Measurements from ENCODE around the gene GRPEL2.

The GRPEL2 gene

GRCh38 chr5:149358294-149358651 is 13.0 kb downstream of the GRPEL2 start:
- DNase-seq = peak; percentile 47 to 68

DNA sequence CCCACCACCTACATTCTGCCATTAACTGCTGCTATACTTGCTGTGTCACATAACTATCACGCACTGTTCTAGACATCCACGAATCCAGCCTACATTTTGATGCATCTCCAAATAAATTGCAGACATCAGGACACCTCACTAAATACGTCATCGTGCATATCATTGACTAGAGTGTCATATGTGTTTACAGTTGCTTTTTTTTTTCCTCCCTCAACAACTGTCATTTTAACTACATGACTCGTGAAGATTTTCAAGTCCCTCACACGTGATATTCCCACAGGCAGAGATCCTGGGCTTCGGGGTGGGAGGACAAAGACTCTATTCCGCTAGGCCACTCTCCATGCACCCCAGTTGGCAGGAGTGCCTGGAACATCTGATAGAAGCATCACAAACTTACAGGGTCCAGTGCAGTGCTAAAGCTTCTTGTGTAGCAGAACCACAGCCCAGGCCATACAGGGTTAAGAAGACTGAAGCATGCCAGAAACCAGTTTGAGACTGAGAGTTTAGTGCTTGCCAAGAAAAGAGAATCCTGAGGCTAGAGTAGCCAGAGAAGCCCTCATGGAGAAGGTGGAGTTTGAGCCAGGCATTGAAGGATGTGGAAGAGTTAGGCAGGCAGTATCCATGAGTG is 13.7 kb downstream of the GRPEL2 start:
- no peak for DNase-seq

GRCh38 chr5:149360272-149360671 is 15.0 kb downstream of the GRPEL2 start:
- DNase-seq = peak; percentile 37 to 51

DNA sequence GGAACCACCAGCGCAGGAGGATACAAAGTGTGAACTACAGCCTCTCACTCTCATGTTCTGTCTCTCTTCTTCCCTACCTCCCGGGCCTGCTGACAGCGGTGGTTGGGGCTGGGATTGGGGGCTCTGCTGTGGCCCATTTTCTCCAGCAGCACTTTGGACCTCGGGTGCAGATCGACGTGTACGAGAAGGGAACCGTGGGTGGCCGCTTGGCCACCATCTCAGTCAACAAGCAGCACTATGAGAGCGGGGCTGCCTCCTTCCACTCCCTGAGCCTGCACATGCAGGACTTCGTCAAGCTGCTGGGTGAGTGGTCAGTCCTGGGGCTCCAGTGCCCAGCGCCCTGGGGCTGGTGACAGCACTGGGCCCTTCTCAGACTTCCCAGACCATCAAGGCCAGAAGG is 17.2 kb downstream of the GRPEL2 start:
- no peak for DNase-seq

- DNase-seq = peak; percentile 65
Measured at GRCh38 chr5:149363358-149363757, 18.1 kb downstream of the GRPEL2 start.

DNA sequence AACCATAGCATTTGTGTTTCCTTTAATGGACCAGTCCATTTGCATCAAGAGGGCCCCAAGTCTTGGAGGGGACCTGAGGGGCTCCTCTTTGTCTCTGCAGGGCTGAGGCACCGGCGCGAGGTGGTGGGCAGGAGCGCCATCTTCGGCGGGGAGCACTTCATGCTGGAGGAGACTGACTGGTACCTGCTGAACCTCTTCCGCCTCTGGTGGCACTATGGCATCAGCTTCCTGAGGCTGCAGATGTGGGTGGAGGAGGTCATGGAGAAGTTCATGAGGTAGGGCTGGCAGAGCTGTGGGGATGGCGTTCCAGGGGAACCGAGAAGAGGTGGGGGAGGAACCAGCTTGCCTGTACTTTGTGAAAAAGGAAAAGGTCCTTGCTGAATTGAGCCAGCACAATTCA is 18.6 kb downstream of the GRPEL2 start:
- DNase-seq = peak; percentile 26 to 27

DNA sequence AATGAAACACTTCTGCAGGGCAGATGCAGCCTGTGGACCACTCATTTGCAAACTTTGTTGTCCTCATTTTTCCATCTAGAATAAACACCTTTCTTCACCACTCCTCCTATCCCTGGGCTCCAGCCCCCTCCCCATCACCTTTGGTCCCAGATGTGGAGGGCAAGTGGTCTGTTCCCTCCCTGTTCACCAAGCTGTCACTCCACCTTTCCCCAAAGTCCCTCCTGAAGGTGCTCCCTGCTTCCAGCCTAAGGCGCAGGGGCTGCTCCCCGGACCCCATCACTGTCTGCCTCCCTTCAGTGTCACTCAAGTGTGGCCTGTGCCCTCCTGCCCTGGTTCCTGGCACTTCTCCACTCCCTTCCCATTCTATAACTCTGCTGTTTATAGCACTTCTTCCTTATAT is 19.4 kb downstream of the GRPEL2 start:
- no peak for DNase-seq

GRCh38 chr5:149365418-149365817 is 20.1 kb downstream of the GRPEL2 start:
- no peak for DNase-seq

DNA sequence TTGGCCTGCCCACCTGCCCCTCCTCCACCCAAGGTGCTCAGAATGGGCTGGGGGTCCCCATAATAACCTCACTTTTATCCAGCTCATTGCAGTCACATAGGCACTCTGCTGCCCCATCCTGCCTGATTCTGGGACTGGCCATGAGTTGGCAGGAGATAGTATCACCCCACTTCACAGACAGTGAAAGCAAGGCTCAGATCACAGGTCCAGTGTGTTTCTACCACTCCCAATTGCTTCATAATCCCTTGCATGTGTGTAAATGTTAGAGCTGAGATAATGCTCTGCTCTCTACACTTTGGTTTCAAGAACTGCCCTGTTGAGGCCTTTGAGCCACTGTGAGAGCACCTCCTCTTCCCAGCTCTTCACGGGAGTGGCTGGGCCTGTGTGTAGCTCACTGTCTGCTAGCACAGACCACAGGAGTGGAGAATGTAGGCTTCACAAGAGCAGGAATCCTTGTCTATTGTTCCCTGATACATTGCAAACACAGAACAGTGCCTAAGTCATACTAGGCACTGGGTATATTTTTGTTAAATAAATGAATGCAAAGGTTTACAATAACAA is 20.9 kb downstream of the GRPEL2 start:
- DNase-seq = no peak

DNA sequence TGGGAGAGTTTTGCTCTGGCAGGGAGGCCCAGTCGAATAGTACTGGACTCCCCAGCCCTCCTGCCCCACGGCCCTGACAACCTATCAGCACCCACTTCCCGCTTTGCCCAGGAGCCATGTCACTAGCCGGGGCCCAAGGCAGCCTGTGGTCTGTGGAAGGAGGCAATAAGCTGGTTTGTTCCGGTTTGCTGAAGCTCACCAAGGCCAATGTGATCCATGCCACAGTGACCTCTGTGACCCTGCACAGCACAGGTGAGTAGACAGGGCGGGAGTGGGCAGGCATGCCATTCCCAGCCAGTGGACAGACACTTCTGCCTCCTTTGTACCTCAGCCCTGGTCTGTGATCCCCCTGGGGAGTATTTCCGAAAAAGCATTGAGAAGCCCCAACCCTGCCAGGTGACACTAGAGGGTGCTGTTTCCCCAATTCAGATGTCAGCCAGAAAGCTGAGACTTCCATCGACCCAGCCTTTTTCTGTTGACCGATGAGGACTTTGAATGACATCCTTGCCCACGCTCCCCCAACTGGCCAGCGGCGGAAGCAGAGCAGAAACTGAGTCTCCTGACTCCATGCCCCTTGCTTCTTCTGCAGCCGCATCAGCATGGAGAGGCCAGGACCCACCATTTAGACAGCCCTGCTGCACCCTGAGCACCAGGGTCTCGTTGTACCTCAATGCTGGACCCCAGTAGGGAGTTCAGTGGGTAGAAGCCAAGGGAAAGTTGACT is 22.1 kb downstream of the GRPEL2 start:
- DNase-seq = peak; percentile 70 to 72

DNA sequence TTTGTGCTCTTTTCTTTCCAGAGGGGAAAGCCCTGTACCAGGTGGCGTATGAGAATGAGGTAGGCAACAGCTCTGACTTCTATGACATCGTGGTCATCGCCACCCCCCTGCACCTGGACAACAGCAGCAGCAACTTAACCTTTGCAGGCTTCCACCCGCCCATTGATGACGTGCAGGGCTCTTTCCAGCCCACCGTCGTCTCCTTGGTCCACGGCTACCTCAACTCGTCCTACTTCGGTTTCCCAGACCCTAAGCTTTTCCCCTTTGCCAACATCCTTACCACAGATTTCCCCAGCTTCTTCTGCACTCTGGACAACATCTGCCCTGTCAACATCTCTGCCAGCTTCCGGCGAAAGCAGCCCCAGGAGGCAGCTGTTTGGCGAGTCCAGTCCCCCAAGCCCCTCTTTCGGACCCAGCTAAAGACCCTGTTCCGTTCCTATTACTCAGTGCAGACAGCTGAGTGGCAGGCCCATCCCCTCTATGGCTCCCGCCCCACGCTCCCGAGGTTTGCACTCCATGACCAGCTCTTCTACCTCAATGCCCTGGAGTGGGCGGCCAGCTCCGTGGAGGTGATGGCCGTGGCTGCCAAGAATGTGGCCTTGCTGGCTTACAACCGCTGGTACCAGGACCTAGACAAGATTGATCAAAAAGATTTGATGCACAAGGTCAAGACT is 22.8 kb downstream of the GRPEL2 start:
- no peak for DNase-seq

- no peak for DNase-seq
Measured at GRCh38 chr5:149370878-149371277, 25.6 kb downstream of the GRPEL2 start.

GRCh38 chr5:149371296-149371962 is 26.1 kb downstream of the GRPEL2 start:
- peak; percentile 39 to 60 for DNase-seq

- DNase-seq = peak in 1 of 2 donors; percentile 40
Measured at GRCh38 chr5:149372076-149372795, 26.9 kb downstream of the GRPEL2 start.

DNA sequence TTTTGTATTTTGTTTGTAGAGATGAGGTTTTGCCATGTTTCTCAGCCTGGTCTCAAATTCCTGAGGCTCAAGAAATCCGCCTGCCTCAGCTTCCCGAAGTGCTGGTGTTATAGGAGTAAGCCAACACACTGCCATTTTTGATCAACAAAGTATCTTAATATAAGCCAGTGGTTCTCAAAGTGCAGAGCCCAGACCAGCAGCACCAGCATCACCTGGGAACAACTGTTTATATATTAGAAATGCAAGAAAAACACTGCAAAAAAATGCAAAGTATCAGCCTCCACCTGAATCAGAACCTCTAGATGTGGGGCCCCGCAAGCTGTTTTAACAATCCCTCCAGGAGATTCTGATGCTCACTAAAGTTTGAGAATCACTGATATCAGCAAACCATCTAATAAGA is 27.6 kb downstream of the GRPEL2 start:
- no peak for DNase-seq

DNA sequence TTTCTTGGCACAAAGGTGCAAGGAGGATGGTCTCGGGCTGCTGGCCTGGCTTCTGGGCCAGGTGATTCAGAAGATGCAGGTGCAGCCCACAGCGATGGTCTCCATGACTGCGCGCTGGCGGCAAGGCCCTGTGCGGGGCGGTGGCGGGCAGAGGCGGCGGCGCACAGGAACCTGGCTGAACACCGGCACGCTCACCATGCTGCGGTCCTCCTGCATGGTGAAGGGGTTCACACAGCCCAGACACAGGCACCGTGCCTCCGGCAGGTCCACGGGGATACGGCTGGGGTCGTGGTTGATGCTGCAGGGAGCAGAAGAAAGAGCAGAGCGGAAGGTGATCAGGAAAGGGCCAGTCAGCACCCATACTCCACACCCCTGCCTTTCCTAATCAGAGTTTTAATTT is 29.0 kb downstream of the GRPEL2 start:
- no peak for DNase-seq

DNA sequence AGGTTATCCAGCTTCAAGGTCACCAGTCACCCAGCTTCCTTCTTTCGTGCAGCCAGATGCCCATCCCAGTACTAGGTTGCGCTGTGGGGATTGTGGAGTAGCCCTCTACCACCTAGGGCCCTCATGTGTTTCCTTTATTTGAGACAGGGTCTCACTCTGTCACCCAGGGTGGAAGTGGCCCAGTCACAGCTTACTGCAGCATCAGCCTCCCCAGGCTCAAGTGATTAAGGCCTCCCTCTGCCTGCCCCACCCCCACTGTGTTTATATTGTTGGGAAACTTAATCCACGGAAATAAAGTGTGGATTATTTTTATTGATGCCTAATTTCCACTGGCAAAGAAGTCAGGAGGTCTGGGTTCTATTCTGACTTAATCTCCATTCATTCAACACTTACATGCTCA is 29.5 kb downstream of the GRPEL2 start:
- no peak for DNase-seq

- no peak for DNase-seq
Measured at GRCh38 chr5:149375434-149375833, 30.1 kb downstream of the GRPEL2 start.

- no peak for DNase-seq
Measured at GRCh38 chr5:149376104-149376503, 30.8 kb downstream of the GRPEL2 start.

GRCh38 chr5:149376711-149377447 is 31.6 kb downstream of the GRPEL2 start:
- no peak for DNase-seq

DNA sequence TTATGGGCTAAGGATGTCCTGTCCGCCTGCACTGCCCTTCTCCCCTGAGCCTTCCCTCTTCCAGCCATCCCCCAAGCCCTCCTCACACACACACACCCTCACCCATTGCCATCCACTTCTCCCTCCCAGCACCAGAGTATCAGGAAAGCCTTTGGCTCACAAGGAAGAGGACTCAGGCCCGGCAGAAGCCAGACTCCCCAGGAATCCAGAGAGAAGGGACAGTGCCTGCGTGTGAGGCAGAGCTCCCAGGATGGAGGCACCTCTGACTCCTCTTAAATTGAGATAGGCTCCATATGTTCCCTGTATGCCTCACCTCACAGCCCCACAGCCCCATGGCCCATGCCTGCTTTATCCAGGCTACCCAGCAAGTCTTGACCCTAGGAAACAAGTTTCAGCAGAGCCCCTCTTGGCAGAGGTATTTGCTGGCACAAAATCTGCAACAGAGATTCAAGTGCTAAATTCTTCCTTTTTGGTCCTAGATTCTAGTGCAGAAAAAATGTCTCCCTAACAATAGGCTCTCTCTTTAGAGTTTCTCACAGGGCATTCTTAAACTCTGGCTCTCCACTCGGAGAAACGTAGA is 33.0 kb downstream of the GRPEL2 start:
- no peak for DNase-seq

Measured in inflammatory macrophage (primary cell).